Measurements from ENCODE around the gene AFF3. TPM values are rescaled to one million over a fixed set of nuclear protein-coding genes. Genes with fewer than 3 reads are reported as not detected.

The AFF3 gene
- total and polyA plus RNA-seq, 10 of the 15 experiments (the other 5 are each of a cell fraction or from before 2014, with no cell fraction given): 0.26 to 5.5 (median 3.0) TPM

DNA sequence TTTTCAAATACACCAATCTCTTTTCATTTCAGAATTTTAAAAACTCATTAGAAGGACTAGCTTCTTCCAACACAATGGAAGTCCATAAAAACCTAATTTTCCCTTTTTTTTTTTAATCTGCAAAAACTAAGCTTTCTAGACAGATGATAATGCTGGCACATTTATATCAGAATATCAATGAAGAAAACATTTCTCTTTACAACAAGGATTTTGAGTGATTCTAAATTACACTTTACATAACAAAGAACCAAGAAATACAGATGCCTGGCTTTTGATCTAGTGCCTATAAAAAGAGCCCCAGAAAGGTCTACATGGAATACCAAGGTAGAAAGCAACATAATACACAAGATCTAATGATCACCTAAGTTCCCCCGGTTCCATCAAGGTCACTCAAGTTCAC, 108.0 kb downstream of the AFF3 start:
- ChIA-PET POLR2A (no interaction called here), CTCF (no interaction called here), RAD21 (ENCODE audit: unreplicated experiment) (no interaction called here), SMC1A (ENCODE audit: uncharacterized antibody, unreplicated experiment) (no interaction called here)
- H3K4me3 ChIP-seq: no peak overlapping the region
- intact Hi-C loops (cut with micrococcal nuclease; ENCODE audit: unreplicated experiment): no loop called here
- H2AFZ ChIP-seq (ENCODE audit: control insufficient read depth, low read depth, low read length): no peak overlapping the region
- no peaks in the 10 kb centered on the region for H3K4me1 ChIP-seq (ENCODE audit: control insufficient read depth, insufficient read depth, low read length)
- H3K4me2 ChIP-seq (ENCODE audit: control insufficient read depth, insufficient read depth): no peak overlapping the region
- TF ChIP-seq HDAC6 (IDR thresholded peaks at IDR 0.05; ENCODE audit: unreplicated experiment) (no peak), YY1 (IDR thresholded peaks at IDR 0.05; ENCODE audit: low read depth, low read length) (no peak), SMAD5 (IDR thresholded peaks at IDR 0.05; ENCODE audit: low read depth) (no peak), MTA2 (IDR thresholded peaks at IDR 0.05; ENCODE audit: low read depth) (no peak), NFIC (IDR thresholded peaks at IDR 0.05; ENCODE audit: low read depth, low read length) (no peak), MTA3 (IDR thresholded peaks at IDR 0.05; ENCODE audit: borderline replicate concordance, low read length) (no peak), MYC (IDR thresholded peaks at IDR 0.05; ENCODE audit: insufficient read depth, insufficient read length, insufficient replicate concordance, low read length, severe bottlenecking) (no peak), SREBF2 (IDR thresholded peaks at IDR 0.05; ENCODE audit: low read length) (no peak), POU2F2 (IDR thresholded peaks at IDR 0.05; ENCODE audit: borderline replicate concordance, low read depth, low read length) (no peak), SIN3A (IDR thresholded peaks at IDR 0.05; ENCODE audit: low read depth, low read length) (no peak), ZBTB40 (IDR thresholded peaks at IDR 0.05; ENCODE audit: borderline replicate concordance) (no peak), RELA (IDR thresholded peaks at IDR 0.05; ENCODE audit: borderline replicate concordance, partially characterized antibody) (no peak)
- no peaks in the 10 kb centered on the region for H4K20me1 ChIP-seq (ENCODE audit: control insufficient read depth, insufficient read depth)
- no peak for DNase-seq (ENCODE audit: low read depth, low spot score)
- H3K9ac ChIP-seq (ENCODE audit: control insufficient read depth, insufficient read depth, low read length): no peak overlapping the region
- no peaks in the 10 kb centered on the region for H3K27me3 ChIP-seq (replicated peaks in 1 of 2; ENCODE audit: control insufficient read depth in 2 of 2, insufficient read depth in 2 of 2, low read length in 1 of 2)
- 71% methylated on average over 1 of the region's 1 CpG for WGBS (ENCODE audit: insufficient coverage, insufficient replicate concordance, low lambda C conversion rate, missing lambda C conversion rate)
- in situ Hi-C loops (cut with MboI): no loop called here
- no peak overlapping the region for H3K27ac ChIP-seq (ENCODE audit: control insufficient read depth, insufficient read depth)
- no TSS peak for BruUV-seq (replicated peaks)
- no peaks in the 10 kb centered on the region for H3K36me3 ChIP-seq (ENCODE audit: control insufficient read depth in 2 of 2, insufficient read depth in 2 of 2, low read length in 1 of 2)
- no peak for FAIRE-seq
- no peaks in the 10 kb centered on the region for H3K79me2 ChIP-seq (ENCODE audit: control insufficient read depth, insufficient read depth, low read length)
- ATAC-seq: no peak
- H3K9me3 ChIP-seq (replicated peaks; ENCODE audit: control insufficient read depth, insufficient read depth, low read length): no peaks in the 10 kb centered on the region

All from GM12878 (cell line).